GM21367 (cell line): Measurements from ENCODE around the gene FGGY.
"Not testable (repeated sequence)": the region's sequence is repeated elsewhere in the genome, so short reads cannot be mapped to it uniquely, and the experiment has no call there.

Source experiments
- ATAC-seq: cut with Tn5 transposase; IDR thresholded peaks from one replicate; pipeline ENCODE4 v1.9.1; 2021; ENCODE audit not compliant: unreplicated experiment

FGGY gene

GRCh38 chr1:59609245-59609644, 312.4 kb downstream of the FGGY start:
- no peak for ATAC-seq

GRCh38 chr1:59610499-59610898, 313.6 kb downstream of the FGGY start:
- ATAC-seq, result not testable (repeated sequence)

GRCh38 chr1:59617434-59617833, 320.5 kb downstream of the FGGY start:
- ATAC-seq, result no peak

- no peak for ATAC-seq
Measured at GRCh38 chr1:59619557-59619956, 322.7 kb downstream of the FGGY start.

- no peak for ATAC-seq
Measured at GRCh38 chr1:59625384-59625783, 328.5 kb downstream of the FGGY start.

GRCh38 chr1:59631561-59632255, 334.8 kb downstream of the FGGY start:
- ATAC-seq, result no peak

GRCh38 chr1:59635097-59635496, 338.2 kb downstream of the FGGY start:
- no peak for ATAC-seq

- ATAC-seq, result no peak
Measured at GRCh38 chr1:59638231-59638711, 341.4 kb downstream of the FGGY start.

GRCh38 chr1:59639266-59639665, 342.4 kb downstream of the FGGY start:
- no peak for ATAC-seq

GRCh38 chr1:59640851-59641250, 344.0 kb downstream of the FGGY start:
- ATAC-seq, result no peak

- ATAC-seq, result no peak
Measured at GRCh38 chr1:59641836-59642235, 344.9 kb downstream of the FGGY start.

- no peak for ATAC-seq
Measured at GRCh38 chr1:59643526-59643925, 346.6 kb downstream of the FGGY start.

GRCh38 chr1:59645893-59646292, 349.0 kb downstream of the FGGY start:
- no peak for ATAC-seq

- not testable (repeated sequence) for ATAC-seq
Measured at GRCh38 chr1:59653142-59653958, 356.5 kb downstream of the FGGY start.

GRCh38 chr1:59653968-59654367, 357.1 kb downstream of the FGGY start:
- ATAC-seq, result no peak

GRCh38 chr1:59657873-59658465, 361.1 kb downstream of the FGGY start:
- no peak for ATAC-seq

- no peak for ATAC-seq
Measured at GRCh38 chr1:59664166-59664565, 367.3 kb downstream of the FGGY start.

- ATAC-seq, result no peak
Measured at GRCh38 chr1:59666106-59666505, 369.2 kb downstream of the FGGY start.

- ATAC-seq, result no peak
Measured at GRCh38 chr1:59667020-59667419, 370.1 kb downstream of the FGGY start.

GRCh38 chr1:59669752-59670312, 372.9 kb downstream of the FGGY start:
- no peak for ATAC-seq

GRCh38 chr1:59670662-59671061, 373.8 kb downstream of the FGGY start:
- no peak for ATAC-seq
